ENCODE measurements around the gene MARK3.

- TF ChIP-seq RAD21 (IDR thresholded peaks at IDR 0.05; ENCODE audit: insufficient read depth, low read depth, low read length) (no peak), POLR2A (IDR thresholded peaks at IDR 0.05; ENCODE audit: low read depth, low read length) (no peak), TAF1 (IDR thresholded peaks at IDR 0.05; ENCODE audit: borderline replicate concordance, low read depth, low read length) (no peak), LARP7 (IDR thresholded peaks at IDR 0.05) (no peak), BCLAF1 (IDR thresholded peaks at IDR 0.05) (no peak), POLR2AphosphoS2 (IDR thresholded peaks at IDR 0.05; ENCODE audit: low read depth, low read length) (no peak), SIN3A (IDR thresholded peaks at IDR 0.05; ENCODE audit: low read depth, low read length) (no peak), NFIC (IDR thresholded peaks at IDR 0.05; ENCODE audit: low read depth, low read length) (no peak), ATF7 (IDR thresholded peaks at IDR 0.05; ENCODE audit: low read depth) (no peak), EZH2 (IDR thresholded peaks at IDR 0.05; ENCODE audit: borderline replicate concordance, control insufficient read depth, low read depth, low read length) (no peak)
- TF ChIP-seq, protein P1, sequence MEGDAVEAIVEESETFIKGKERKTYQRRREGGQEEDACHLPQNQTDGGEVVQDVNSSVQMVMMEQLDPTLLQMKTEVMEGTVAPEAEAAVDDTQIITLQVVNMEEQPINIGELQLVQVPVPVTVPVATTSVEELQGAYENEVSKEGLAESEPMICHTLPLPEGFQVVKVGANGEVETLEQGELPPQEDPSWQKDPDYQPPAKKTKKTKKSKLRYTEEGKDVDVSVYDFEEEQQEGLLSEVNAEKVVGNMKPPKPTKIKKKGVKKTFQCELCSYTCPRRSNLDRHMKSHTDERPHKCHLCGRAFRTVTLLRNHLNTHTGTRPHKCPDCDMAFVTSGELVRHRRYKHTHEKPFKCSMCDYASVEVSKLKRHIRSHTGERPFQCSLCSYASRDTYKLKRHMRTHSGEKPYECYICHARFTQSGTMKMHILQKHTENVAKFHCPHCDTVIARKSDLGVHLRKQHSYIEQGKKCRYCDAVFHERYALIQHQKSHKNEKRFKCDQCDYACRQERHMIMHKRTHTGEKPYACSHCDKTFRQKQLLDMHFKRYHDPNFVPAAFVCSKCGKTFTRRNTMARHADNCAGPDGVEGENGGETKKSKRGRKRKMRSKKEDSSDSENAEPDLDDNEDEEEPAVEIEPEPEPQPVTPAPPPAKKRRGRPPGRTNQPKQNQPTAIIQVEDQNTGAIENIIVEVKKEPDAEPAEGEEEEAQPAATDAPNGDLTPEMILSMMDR (IDR thresholded peaks at IDR 0.05 in 2 of 3, conservative IDR thresholded peaks at IDR 0.05 in 1 of 3; ENCODE audit: control insufficient read depth in 2 of 3, extremely low read depth in 1 of 3, insufficient read depth in 1 of 3, low read depth in 3 of 3, low read length in 3 of 3): no peak
- TF ChIP-seq, protein P2, sequence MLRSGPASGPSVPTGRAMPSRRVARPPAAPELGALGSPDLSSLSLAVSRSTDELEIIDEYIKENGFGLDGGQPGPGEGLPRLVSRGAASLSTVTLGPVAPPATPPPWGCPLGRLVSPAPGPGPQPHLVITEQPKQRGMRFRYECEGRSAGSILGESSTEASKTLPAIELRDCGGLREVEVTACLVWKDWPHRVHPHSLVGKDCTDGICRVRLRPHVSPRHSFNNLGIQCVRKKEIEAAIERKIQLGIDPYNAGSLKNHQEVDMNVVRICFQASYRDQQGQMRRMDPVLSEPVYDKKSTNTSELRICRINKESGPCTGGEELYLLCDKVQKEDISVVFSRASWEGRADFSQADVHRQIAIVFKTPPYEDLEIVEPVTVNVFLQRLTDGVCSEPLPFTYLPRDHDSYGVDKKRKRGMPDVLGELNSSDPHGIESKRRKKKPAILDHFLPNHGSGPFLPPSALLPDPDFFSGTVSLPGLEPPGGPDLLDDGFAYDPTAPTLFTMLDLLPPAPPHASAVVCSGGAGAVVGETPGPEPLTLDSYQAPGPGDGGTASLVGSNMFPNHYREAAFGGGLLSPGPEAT (IDR thresholded peaks at IDR 0.05; ENCODE audit: low read depth): no peak
- TF ChIP-seq, protein P3, sequence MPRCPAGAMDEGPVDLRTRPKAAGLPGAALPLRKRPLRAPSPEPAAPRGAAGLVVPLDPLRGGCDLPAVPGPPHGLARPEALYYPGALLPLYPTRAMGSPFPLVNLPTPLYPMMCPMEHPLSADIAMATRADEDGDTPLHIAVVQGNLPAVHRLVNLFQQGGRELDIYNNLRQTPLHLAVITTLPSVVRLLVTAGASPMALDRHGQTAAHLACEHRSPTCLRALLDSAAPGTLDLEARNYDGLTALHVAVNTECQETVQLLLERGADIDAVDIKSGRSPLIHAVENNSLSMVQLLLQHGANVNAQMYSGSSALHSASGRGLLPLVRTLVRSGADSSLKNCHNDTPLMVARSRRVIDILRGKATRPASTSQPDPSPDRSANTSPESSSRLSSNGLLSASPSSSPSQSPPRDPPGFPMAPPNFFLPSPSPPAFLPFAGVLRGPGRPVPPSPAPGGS (IDR thresholded peaks at IDR 0.05; ENCODE audit: borderline replicate concordance, insufficient read depth, low read depth, low read length, poor library complexity, severe bottlenecking): no peak
- TF ChIP-seq, protein P4, sequence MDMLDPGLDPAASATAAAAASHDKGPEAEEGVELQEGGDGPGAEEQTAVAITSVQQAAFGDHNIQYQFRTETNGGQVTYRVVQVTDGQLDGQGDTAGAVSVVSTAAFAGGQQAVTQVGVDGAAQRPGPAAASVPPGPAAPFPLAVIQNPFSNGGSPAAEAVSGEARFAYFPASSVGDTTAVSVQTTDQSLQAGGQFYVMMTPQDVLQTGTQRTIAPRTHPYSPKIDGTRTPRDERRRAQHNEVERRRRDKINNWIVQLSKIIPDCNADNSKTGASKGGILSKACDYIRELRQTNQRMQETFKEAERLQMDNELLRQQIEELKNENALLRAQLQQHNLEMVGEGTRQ (IDR thresholded peaks at IDR 0.05; ENCODE audit: borderline replicate concordance, low read depth, low read length): no peak
These were observed 123.5 kb downstream of the MARK3 start for GRCh38 chr14:103508521-103509329.

Measured in GM12878 (cell line).